Neutrophil (primary cell): ENCODE results near the gene SGMS1.

ENCODE experiments used
- H3K27ac ChIP-seq: fragments of 200-600 bp; sonication (generic); 2 replicates; pipeline ENCODE4 v1.5.1; 2016; ENCODE audit warnings: mild to moderate bottlenecking, moderate library complexity
- H3K27me3 ChIP-seq: fragments of 200-600 bp; sonication (generic); 2 replicates; pipeline ENCODE4 v1.6.0; 2016; ENCODE audit warnings: mild to moderate bottlenecking
- H3K36me3 ChIP-seq: fragments of 200-600 bp; sonication (generic); 2 replicates; pipeline ENCODE4 v1.5.1; 2017
- H3K4me1 ChIP-seq, 2 experiments: fragments of 200-600 bp in 1 of 2; sonication (generic) in 1 of 2; 1 replicate in 1 of 2; 2 replicates in 1 of 2; pipeline versions ENCODE4 v1.5.1 to v1.6.1; 2013 to 2016; ENCODE audit warnings: low read depth in 1 of 2, low read length in 1 of 2, mild to moderate bottlenecking in 1 of 2, moderate library complexity in 1 of 2; ENCODE audit not compliant: control insufficient read depth in 1 of 2, insufficient read depth in 1 of 2
- H3K4me3 ChIP-seq, 2 experiments: fragments of 200-600 bp in 1 of 2; sonication (generic) in 1 of 2; 1 replicate in 1 of 2; 2 replicates in 1 of 2; pipeline ENCODE4 v1.5.1; 2013 to 2016; ENCODE audit warnings: low read depth in 1 of 2, low read length in 1 of 2, mild to moderate bottlenecking in 1 of 2, moderate library complexity in 1 of 2
- H3K9me3 ChIP-seq: fragments of 200-600 bp; sonication (generic); 2 replicates; pipeline ENCODE4 v1.5.1; 2016
- CTCF ChIP-seq: fragments of 200-600 bp; sonication (generic); IDR thresholded peaks from 2 replicates; pipeline ENCODE4 v1.5.1; 2016; ENCODE audit warnings: antibody characterized with exemption

SGMS1 gene

GRCh38 chr10:50416181-50416824 is 207.5 kb downstream of the SGMS1 start:
- no peak overlapping the region for H3K4me3 ChIP-seq
- no peak overlapping the region for H3K27ac ChIP-seq
- H3K27me3 ChIP-seq, result peaks cover 60% of the 10 kb centered on the region
- H3K36me3 ChIP-seq, result no peaks in the 10 kb centered on the region
- no peaks in the 10 kb centered on the region for H3K9me3 ChIP-seq
- no peak for TF ChIP-seq CTCF
- peaks cover 8 to 14% of the 10 kb centered on the region in 2 experiments for H3K4me1 ChIP-seq

DNA sequence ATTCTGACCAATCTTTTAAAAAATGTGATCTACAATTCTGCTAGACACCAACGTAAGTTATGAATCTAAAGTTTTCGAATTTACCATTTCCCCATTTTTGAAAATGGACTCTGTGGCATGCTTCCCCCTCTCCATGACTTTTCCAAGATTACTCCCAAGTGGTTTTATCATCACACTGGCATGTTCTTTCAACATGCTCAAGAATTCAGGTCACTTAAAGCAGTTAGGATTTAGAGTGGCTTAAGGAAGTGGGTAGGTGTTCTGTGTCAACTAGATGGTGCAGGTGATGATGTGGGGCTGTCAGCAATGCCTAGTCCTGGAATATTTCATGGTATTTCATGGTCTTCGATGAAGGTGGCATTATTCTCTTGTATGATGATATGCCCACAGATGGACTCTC is 208.5 kb downstream of the SGMS1 start:
- no peaks in the 10 kb centered on the region for H3K36me3 ChIP-seq
- H3K4me1 ChIP-seq, result peaks cover 7 to 14% of the 10 kb centered on the region in 2 experiments
- peaks cover 53% of the 10 kb centered on the region for H3K27me3 ChIP-seq
- H3K9me3 ChIP-seq, result no peaks in the 10 kb centered on the region
- H3K4me3 ChIP-seq, result no peak overlapping the region
- no peak for TF ChIP-seq CTCF
- no peak overlapping the region for H3K27ac ChIP-seq

GRCh38 chr10:50410066-50410811 is 213.5 kb downstream of the SGMS1 start:
- H3K27ac ChIP-seq, result no peak overlapping the region
- H3K27me3 ChIP-seq, result peaks cover 2% of the 10 kb centered on the region
- H3K9me3 ChIP-seq, result no peaks in the 10 kb centered on the region
- no peaks in the 10 kb centered on the region for H3K36me3 ChIP-seq
- TF ChIP-seq CTCF, result no peak
- peaks cover 5 to 12% of the 10 kb centered on the region in 2 experiments for H3K4me1 ChIP-seq
- H3K4me3 ChIP-seq, result no peak overlapping the region

DNA sequence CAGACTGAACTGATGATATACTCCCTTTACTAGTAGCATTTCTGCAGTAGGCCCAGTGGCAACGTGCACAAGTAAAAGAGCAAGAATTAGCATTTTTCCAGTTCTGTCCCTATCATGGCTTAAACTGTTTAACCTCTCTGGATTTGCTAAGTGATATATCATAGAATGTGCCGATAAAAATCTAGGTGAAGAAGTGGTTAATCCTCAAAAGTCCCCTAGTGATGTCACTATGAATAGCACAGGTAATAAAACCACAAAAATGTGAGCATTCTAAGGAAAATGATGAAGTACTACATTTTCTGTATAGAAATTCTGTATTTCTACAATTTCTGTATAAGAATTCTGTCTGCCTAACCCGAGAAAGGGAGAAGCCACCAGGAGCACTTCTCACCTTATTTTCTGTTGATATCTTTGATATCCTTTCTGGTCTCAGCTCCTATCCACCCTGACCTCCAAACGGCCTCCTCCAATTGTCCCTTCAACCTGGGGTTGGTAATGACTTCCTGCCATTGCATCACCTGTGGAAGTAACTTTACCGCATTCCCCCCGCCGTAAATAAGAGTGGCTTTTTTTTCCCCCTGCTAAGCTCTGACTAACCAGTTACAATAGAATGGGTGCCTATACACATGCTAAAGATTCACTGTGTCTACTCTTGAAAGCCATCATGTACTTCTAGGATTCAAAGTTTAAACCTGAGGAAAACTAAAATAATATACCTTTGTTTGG is 216.5 kb downstream of the SGMS1 start:
- no peak overlapping the region for H3K27ac ChIP-seq
- H3K36me3 ChIP-seq, result no peaks in the 10 kb centered on the region
- TF ChIP-seq CTCF, result no peak
- H3K4me1 ChIP-seq, result peaks cover 5 to 12% of the 10 kb centered on the region in 2 experiments
- H3K9me3 ChIP-seq, result no peaks in the 10 kb centered on the region
- no peak overlapping the region for H3K4me3 ChIP-seq
- no peaks in the 10 kb centered on the region for H3K27me3 ChIP-seq

- no peaks in the 10 kb centered on the region for H3K36me3 ChIP-seq
- H3K27me3 ChIP-seq, result no peaks in the 10 kb centered on the region
- H3K4me1 ChIP-seq, result peaks cover 5 to 12% of the 10 kb centered on the region in 2 experiments
- H3K9me3 ChIP-seq, result no peaks in the 10 kb centered on the region
- no peak for TF ChIP-seq CTCF
- no peak overlapping the region for H3K4me3 ChIP-seq
- H3K27ac ChIP-seq, result no peak overlapping the region
These were observed 217.2 kb downstream of the SGMS1 start for GRCh38 chr10:50406457-50407070.
